GM19025 (cell line): ENCODE data around the gene SERAC1.

Experiments
- ATAC-seq: cut with Tn5 transposase; IDR thresholded peaks from one replicate; pipeline ENCODE4 v1.9.1; 2021; ENCODE audit warnings: mild to moderate bottlenecking, low read depth, moderate library complexity; ENCODE audit not compliant: unreplicated experiment

The SERAC1 gene

GRCh38 chr6:158061709-158062461 is 106.2 kb downstream of the SERAC1 start:
- ATAC-seq: no peak

- ATAC-seq: no peak
Measured at GRCh38 chr6:158061361-158061708, 106.7 kb downstream of the SERAC1 start.

GRCh38 chr6:158060455-158061360 is 107.4 kb downstream of the SERAC1 start:
- no peak for ATAC-seq
